ENCODE measurements around the gene TESMIN. TPM values are rescaled to one million over a fixed set of nuclear protein-coding genes. Genes with fewer than 3 reads are reported as not detected.

TESMIN gene
- total RNA-seq, 1 donor from 2014 or later = 2.4 TPM

GRCh38 chr11:68766786-68767185, 15.5 kb upstream of the TESMIN start:
- TF ChIP-seq CTCF (IDR thresholded peaks at IDR 0.05; ENCODE audit: insufficient read depth, low read length, severe bottlenecking) = no peak
- H3K36me3 ChIP-seq (ENCODE audit: control insufficient read depth, insufficient read depth, low read length) = no peaks in the 10 kb centered on the region
- no peak for DNase-seq (ENCODE audit: low read depth)
- H3K27me3 ChIP-seq (ENCODE audit: control insufficient read depth, insufficient read depth, low read length) = no peaks in the 10 kb centered on the region
- peak; percentile 79 for FAIRE-seq
- no peak overlapping the region for H3K4me3 ChIP-seq (ENCODE audit: low read depth, low read length)

- peaks cover 1% of the 10 kb centered on the region for H3K36me3 ChIP-seq (ENCODE audit: control insufficient read depth, insufficient read depth, low read length)
- no peak for DNase-seq (ENCODE audit: low read depth)
- FAIRE-seq = no peak
- H3K4me3 ChIP-seq (ENCODE audit: low read depth, low read length) = no peak overlapping the region
- TF ChIP-seq CTCF (IDR thresholded peaks at IDR 0.05; ENCODE audit: insufficient read depth, low read length, severe bottlenecking) = no peak
- H3K27me3 ChIP-seq (ENCODE audit: control insufficient read depth, insufficient read depth, low read length) = no peaks in the 10 kb centered on the region
Measured at GRCh38 chr11:68764746-68765145, 13.4 kb upstream of the TESMIN start.

GRCh38 chr11:68763926-68764657, 12.8 kb upstream of the TESMIN start:
- H3K36me3 ChIP-seq (ENCODE audit: control insufficient read depth, insufficient read depth, low read length) = peaks cover 1% of the 10 kb centered on the region
- TF ChIP-seq CTCF (IDR thresholded peaks at IDR 0.05; ENCODE audit: insufficient read depth, low read length, severe bottlenecking) = peak; percentile 8
- no peaks in the 10 kb centered on the region for H3K27me3 ChIP-seq (ENCODE audit: control insufficient read depth, insufficient read depth, low read length)
- FAIRE-seq = no peak
- no peak overlapping the region for H3K4me3 ChIP-seq (ENCODE audit: low read depth, low read length)
- DNase-seq (ENCODE audit: low read depth) = no peak

GRCh38 chr11:68763181-68763721, 11.9 kb upstream of the TESMIN start:
- FAIRE-seq (no peak), DNase-seq (ENCODE audit: low read depth) (no peak)
- Histone ChIP-seq H3K36me3 (ENCODE audit: control insufficient read depth, insufficient read depth, low read length) (peaks cover 1% of the 10 kb centered on the region), H3K27me3 (ENCODE audit: control insufficient read depth, insufficient read depth, low read length) (no peaks in the 10 kb centered on the region), H3K4me3 (ENCODE audit: low read depth, low read length) (no peak overlapping the region)
- no peak for TF ChIP-seq CTCF (IDR thresholded peaks at IDR 0.05; ENCODE audit: insufficient read depth, low read length, severe bottlenecking)

- Histone ChIP-seq H3K4me3 (ENCODE audit: low read depth, low read length) (no peak overlapping the region), H3K27me3 (ENCODE audit: control insufficient read depth, insufficient read depth, low read length) (no peaks in the 10 kb centered on the region), H3K36me3 (ENCODE audit: control insufficient read depth, insufficient read depth, low read length) (peaks cover 1% of the 10 kb centered on the region)
- TF ChIP-seq CTCF (IDR thresholded peaks at IDR 0.05; ENCODE audit: insufficient read depth, low read length, severe bottlenecking) = no peak
- FAIRE-seq (no peak), DNase-seq (ENCODE audit: low read depth) (no peak)
Measured at GRCh38 chr11:68762481-68762880, 11.2 kb upstream of the TESMIN start.
